IMR-90 (cell line): ENCODE results near the gene ADGRG3. TPM values are rescaled to one million over a fixed set of nuclear protein-coding genes. Genes with fewer than 3 reads are reported as not detected.
A peak's percentile ranks its signal among the peaks of the same experiment; 100 is the strongest.

ENCODE experiments used
- ATAC-seq: fragments of 200-7000 bp; cut with Tn5 transposase; 2 replicates; pipeline ENCODE4 v1.9.1; 2020; ENCODE audit warnings: low read depth, mild to moderate bottlenecking, moderate library complexity
- BruUV-seq: library from RNA; stranded (reverse); fragments of 400-500 nt; replicated peaks from 2 replicates; lab custom pipeline; 2021; lab: Mats Ljungman, UMichigan
- CTCF ChIA-PET: fragments of 300-600 bp; formaldehyde crosslinking; extraction: SDS; loops from one replicate; lab custom pipeline; 2021; ENCODE audit warnings: antibody characterized with exemption; lab: Yijun Ruan, JAX
- POLR2A ChIA-PET: fragments of 300-600 bp; sonication (Branson Sonifier 250); formaldehyde crosslinking; loops from one replicate; lab custom pipeline; 2022; ENCODE audit warnings: antibody characterized with exemption; ENCODE audit not compliant: unreplicated experiment; lab: Charles Lee
- DNase-seq: peaks from one replicate; pipeline ENCODE4 v3.0.0; 2013
- H2AFZ ChIP-seq: replicated peaks from 2 replicates; pipeline ENCODE3; 2013; ENCODE audit warnings: low read length, mild to moderate bottlenecking; ENCODE audit not compliant: poor library complexity
- H2AK5ac ChIP-seq: 2 replicates; pipeline ENCODE4 v1.6.1; 2013; ENCODE audit warnings: low read depth, low read length, inconsistent platforms
- H2AK9ac ChIP-seq: replicated peaks from 2 replicates; pipeline ENCODE3; 2013; ENCODE audit warnings: mild to moderate bottlenecking, low read depth, low read length, moderate library complexity; ENCODE audit not compliant: poor library complexity
- H2BK120ac ChIP-seq: 2 replicates; pipeline ENCODE4 v1.6.1; 2013; ENCODE audit warnings: low read depth, low read length, inconsistent platforms
- H2BK15ac ChIP-seq: 3 replicates; pipeline ENCODE4 v1.6.1; 2013; ENCODE audit warnings: low read depth, low read length, inconsistent platforms
- H2BK20ac ChIP-seq: 2 replicates; pipeline ENCODE4 v1.6.1; 2013; ENCODE audit warnings: low read depth, mild to moderate bottlenecking, inconsistent platforms, low read length, moderate library complexity
- H2BK5ac ChIP-seq: 2 replicates; pipeline ENCODE4 v1.6.1; 2013; ENCODE audit warnings: mild to moderate bottlenecking, low read depth, low read length, inconsistent platforms; ENCODE audit not compliant: poor library complexity, severe bottlenecking
- H3K14ac ChIP-seq: replicated peaks from 2 replicates; pipeline ENCODE4 v1.6.1; 2013; ENCODE audit warnings: low read depth, low read length, inconsistent platforms
- H3K18ac ChIP-seq: 2 replicates; pipeline ENCODE4 v1.6.1; 2013; ENCODE audit warnings: low read depth, low read length, control low read depth
- H3K23ac ChIP-seq: 2 replicates; pipeline ENCODE4 v1.6.1; 2013; ENCODE audit warnings: low read depth, low read length, inconsistent platforms
- H3K27ac ChIP-seq: 2 replicates; pipeline ENCODE4 v1.5.1; 2013; ENCODE audit warnings: mild to moderate bottlenecking, control low read depth, low read length; ENCODE audit not compliant: insufficient read depth
- H3K27me3 ChIP-seq: 2 replicates; pipeline ENCODE4 v1.6.1; 2013; ENCODE audit warnings: low read length; ENCODE audit not compliant: control insufficient read depth, insufficient read depth
- H3K36me3 ChIP-seq: 2 replicates; pipeline ENCODE4 v1.6.1; 2013; ENCODE audit warnings: low read length, mixed read lengths; ENCODE audit not compliant: control insufficient read depth, insufficient read depth
- H3K4ac ChIP-seq: 2 replicates; pipeline ENCODE4 v1.6.1; 2013; ENCODE audit warnings: low read depth, low read length, inconsistent platforms
- H3K4me1 ChIP-seq: 2 replicates; pipeline ENCODE4 v1.6.1; 2013; ENCODE audit warnings: low read length, mixed read lengths; ENCODE audit not compliant: control insufficient read depth, insufficient read depth
- H3K4me2 ChIP-seq: 2 replicates; pipeline ENCODE4 v1.6.1; 2013; ENCODE audit warnings: low read depth, mild to moderate bottlenecking, control low read depth, low read length, moderate library complexity
- H3K4me3 ChIP-seq: 2 replicates; pipeline ENCODE4 v1.5.1; 2013; ENCODE audit warnings: low read depth, mild to moderate bottlenecking, control low read depth, low read length, moderate library complexity; ENCODE audit not compliant: insufficient read depth
- H3K56ac ChIP-seq: 2 replicates; pipeline ENCODE4 v1.6.1; 2013; ENCODE audit warnings: low read length, inconsistent platforms; ENCODE audit not compliant: insufficient read depth; ENCODE audit errors: extremely low read depth
- H3K79me1 ChIP-seq, 2 experiments: 2 replicates each; pipeline ENCODE4 v1.6.1; 2013; ENCODE audit warnings: low read length in 2 of 2, inconsistent platforms in 1 of 2, low read depth in 1 of 2
- H3K9ac ChIP-seq: 2 replicates; pipeline ENCODE4 v1.6.1; 2013; ENCODE audit warnings: low read depth, low read length, control low read depth
- H3K9me1 ChIP-seq: 2 replicates; pipeline ENCODE4 v1.6.1; 2013; ENCODE audit warnings: low read length, inconsistent platforms; ENCODE audit not compliant: insufficient read depth
- H3K9me3 ChIP-seq: 2 replicates; pipeline ENCODE4 v1.6.1; 2013; ENCODE audit warnings: low read length; ENCODE audit not compliant: control insufficient read depth, insufficient read depth
- H4K20me1 ChIP-seq: 2 replicates; pipeline ENCODE4 v1.6.1; 2013; ENCODE audit warnings: low read length, inconsistent platforms; ENCODE audit not compliant: insufficient read depth
- H4K5ac ChIP-seq: 2 replicates; pipeline ENCODE4 v1.6.1; 2013; ENCODE audit warnings: mild to moderate bottlenecking, low read depth, low read length, control low read depth
- H4K8ac ChIP-seq, 2 experiments: 2 replicates each; pipeline ENCODE4 v1.6.1; 2013; ENCODE audit warnings: low read depth in 2 of 2, low read length in 2 of 2, control low read depth in 1 of 2, inconsistent platforms in 1 of 2
- H4K91ac ChIP-seq: 2 replicates; pipeline ENCODE4 v1.6.1; 2013; ENCODE audit warnings: low read depth, low read length, inconsistent platforms; ENCODE audit not compliant: insufficient read depth
- BHLHE40 ChIP-seq: fragments of 150-350 bp; IDR thresholded peaks from 2 replicates; pipeline ENCODE4 v1.6.1; 2016; ENCODE audit warnings: mild to moderate bottlenecking, low read depth, low read length
- CEBPB ChIP-seq: IDR thresholded peaks from 2 replicates; pipeline ENCODE4 v1.6.1; 2012; ENCODE audit warnings: low read depth, low read length, improper control_type of control experiment
- FOS ChIP-seq: fragments of 150-350 bp; IDR thresholded peaks from 2 replicates; pipeline ENCODE4 v1.6.1; 2016; ENCODE audit warnings: low read depth, low read length
- MAZ ChIP-seq: IDR thresholded peaks from 2 replicates; pipeline ENCODE4 v1.6.1; 2012; ENCODE audit warnings: low read depth, mild to moderate bottlenecking, low read length, improper control_type of control experiment, moderate library complexity, borderline replicate concordance
- WGBS, 2 experiments: methylation state at CpG; one replicate each; pipeline versions ENCODE4 v1.1.5 to v1.1.7; 2013; ENCODE audit warnings: missing lambda C conversion rate in 2 of 2; ENCODE audit not compliant: insufficient read length in 1 of 2; ENCODE audit errors: extremely low coverage in 2 of 2; 5-methylcytosine and 5-hydroxymethylcytosine counted together
- dilution Hi-C: fragments of 300-500 bp; cut with HindIII; formaldehyde crosslinking; loops from one replicate; pipeline ENCODE4 v1.14.3; 2018; ENCODE audit warnings: low sequenced_read_pairs; ENCODE audit not compliant: unreplicated experiment
- in situ Hi-C: fragments of 300-500 bp; cut with MboI; formaldehyde crosslinking; loops from 3 replicates; pipeline ENCODE4 v1.14.3; 2019; ENCODE audit warnings: low sequenced_read_pairs, inconsistent platforms, mixed read lengths
- intact Hi-C: fragments of 100-400 bp; cut with micrococcal nuclease; formaldehyde crosslinking; loops from 2 replicates; pipeline ENCODE4 v1.10.0; 2022
- polyA plus RNA-seq, 3 experiments: library from polyadenylated mRNA; depleted of rRNA; stranded (reverse); fragments of >200 nt; gene quantifications; 2 replicates each; pipeline ENCODE4 v1.2.3, GENCODE V29; 2012; ENCODE audit warnings: low replicate concordance in 1 of 3
- total RNA-seq: library from RNA; depleted of rRNA; stranded (reverse); fragments of >200 nt; gene quantifications from 2 replicates; pipeline ENCODE4 v1.2.3, GENCODE V29; 2012

Gene ADGRG3
- total and polyA plus RNA-seq, 2 of the 4 experiments (the other 2 are of a cell fraction), result not detected

DNA sequence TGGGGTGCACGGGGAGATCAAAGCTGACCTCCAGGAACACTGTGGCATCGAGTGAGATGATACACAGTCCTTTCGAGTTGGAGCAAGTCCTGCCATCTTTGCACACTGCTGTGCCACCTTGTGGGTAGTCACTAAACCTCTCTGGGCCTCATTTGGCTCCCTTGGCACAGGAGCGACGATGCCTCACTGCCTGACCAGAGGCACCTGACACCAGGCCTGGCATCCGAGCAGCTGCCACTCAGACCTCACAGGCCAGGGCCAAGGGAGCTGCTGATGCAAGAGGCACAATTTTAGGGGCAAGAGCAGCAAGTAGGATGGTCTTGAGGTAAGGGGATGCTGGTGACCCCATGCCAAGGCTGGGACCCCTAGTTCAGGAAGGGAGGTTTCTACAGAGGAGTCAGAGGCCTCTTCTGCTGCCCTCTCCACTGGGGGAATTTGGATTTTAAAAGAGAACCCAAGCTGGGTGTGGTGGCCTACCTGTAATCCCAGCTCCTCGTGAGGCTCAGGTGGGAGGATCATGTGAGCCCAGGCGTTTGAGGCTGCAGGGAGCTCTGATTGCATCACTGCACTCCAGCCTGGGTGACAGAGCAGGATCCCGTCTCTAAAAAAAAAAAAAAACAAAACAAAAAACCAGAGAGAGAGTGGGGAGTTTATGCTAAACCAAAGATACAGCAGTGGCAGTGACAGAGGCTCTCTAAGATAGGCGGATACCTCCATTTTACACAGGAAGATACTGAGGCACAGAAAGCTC lies 46.4 kb upstream of the ADGRG3 start:
- Histone ChIP-seq H2AK9ac (no peak overlapping the region), H2AK5ac (0 out of 2 replicates have a peak overlapping the region, but pooled peaks have one; percentile 40), H3K36me3 (no peaks in the 10 kb centered on the region), H3K14ac (no peak overlapping the region), H3K18ac (no peak overlapping the region), H3K9me1 (0 out of 2 replicates have a peak, but pooled peaks cover 4% of the 10 kb centered on the region), H3K9me3 (no peaks in the 10 kb centered on the region), H4K5ac (no peak overlapping the region), H3K56ac (no peak overlapping the region), H4K8ac (no peak overlapping the region), H3K4me1 (peaks cover 19% of the 10 kb centered on the region), H2BK5ac (no peak overlapping the region), H3K4me2 (no peak overlapping the region), H4K91ac (no peak overlapping the region), H3K4ac (no peak overlapping the region), H3K27me3 (no peaks in the 10 kb centered on the region), H3K9ac (no peak overlapping the region), H2BK15ac (no peak overlapping the region), H3K4me3 (no peak overlapping the region), H2BK120ac (no peak overlapping the region), H3K27ac (no peak overlapping the region), H2AFZ (no peak overlapping the region), H2BK20ac (no peak overlapping the region), H3K23ac (no peak overlapping the region), H3K79me1 (no peaks in the 10 kb centered on the region), H4K20me1 (no peaks in the 10 kb centered on the region)
- ChIA-PET POLR2A (no interaction called here), CTCF (interaction anchor here (1.3 kb wide), 1 partner anchor 46 kb away, joined by 5 read pairs; no protein-coding TSS in a partner anchor)
- no peak for DNase-seq
- no peak for TF ChIP-seq BHLHE40
- peak; percentile 72 for TF ChIP-seq CEBPB
- no peak for TF ChIP-seq FOS
- no peak for TF ChIP-seq MAZ
- ATAC-seq, result no peak
- no TSS peak for BruUV-seq
- in situ Hi-C loops, result no loop called here
- intact Hi-C loops, result no loop called here
- dilution Hi-C loops, result no loop called here
- WGBS, 2 experiments, result 100% methylated on average over 3 of the region's 10 CpGs; no CpG with 5 or more reads in 1 of the 2 experiments
